Panc1 (cell line): Measurements from ENCODE around the gene STEAP1B. TPM values are rescaled to one million over a fixed set of nuclear protein-coding genes. Genes with fewer than 3 reads are reported as not detected.

Experiments
- ATAC-seq: fragments of 200-7000 bp; cut with Tn5 transposase; 2 replicates; pipeline ENCODE4 v1.9.1; 2020; ENCODE audit warnings: mild to moderate bottlenecking, moderate library complexity
- BruUV-seq: library from RNA; stranded (reverse); fragments of 400-500 nt; replicated peaks from 2 replicates; lab custom pipeline; 2021; lab: Mats Ljungman, UMichigan
- CTCF ChIA-PET: fragments of 300-600 bp; sonication (Branson Sonifier 250); formaldehyde crosslinking; loops from one replicate; lab custom pipeline; 2022; ENCODE audit warnings: antibody characterized with exemption; lab: Charles Lee
- POLR2A ChIA-PET: fragments of 300-600 bp; sonication (Branson Sonifier 250); formaldehyde crosslinking; loops from one replicate; lab custom pipeline; 2022; ENCODE audit warnings: antibody characterized with exemption; lab: Charles Lee
- DNase-seq: peaks from one replicate; pipeline ENCODE4 v3.0.0-alpha.2; 2010; ENCODE audit warnings: low read depth, low spot score
- H3K27ac ChIP-seq: 2 replicates; pipeline ENCODE4 v1.5.1; 2011; ENCODE audit warnings: mild to moderate bottlenecking, low read length, inconsistent platforms
- H3K27me3 ChIP-seq: fragments of 200-500 bp; sonication (Bioruptor generic); 2 replicates; pipeline ENCODE4 v1.6.0; 2014; ENCODE audit warnings: low read length, inconsistent platforms; ENCODE audit not compliant: control insufficient read depth, insufficient read depth
- H3K36me3 ChIP-seq: fragments of 200-500 bp; sonication (Bioruptor generic); 2 replicates; pipeline ENCODE4 v1.5.1; 2014; ENCODE audit warnings: inconsistent platforms, mild to moderate bottlenecking, low read length, moderate library complexity; ENCODE audit not compliant: control insufficient read depth, insufficient read depth
- H3K4me1 ChIP-seq: 2 replicates; pipeline ENCODE4 v1.5.1; 2011; ENCODE audit warnings: inconsistent platforms, mild to moderate bottlenecking, low read length, moderate library complexity; ENCODE audit not compliant: control insufficient read depth, insufficient read depth
- H3K4me3 ChIP-seq, 2 experiments: 2 replicates each; pipeline ENCODE4 v1.5.1; 2011 to 2012; ENCODE audit warnings: low read depth in 2 of 2, low read length in 2 of 2, mild to moderate bottlenecking in 2 of 2, inconsistent platforms in 1 of 2, moderate library complexity in 1 of 2
- H3K9me3 ChIP-seq: fragments of 200-500 bp; sonication (Bioruptor generic); 2 replicates; pipeline ENCODE4 v1.5.1; 2014; ENCODE audit warnings: low read depth, mild to moderate bottlenecking, inconsistent platforms, low read length, moderate library complexity; ENCODE audit not compliant: control insufficient read depth, insufficient read depth
- CTCF ChIP-seq: fragments of 450-650 bp; IDR thresholded peaks from 2 replicates; pipeline ENCODE4 v1.5.1; 2017; ENCODE audit warnings: mild to moderate bottlenecking
- POLR2AphosphoS5 ChIP-seq: IDR thresholded peaks from 2 replicates; pipeline ENCODE4 v1.6.1; 2012; ENCODE audit warnings: mild to moderate bottlenecking, low read depth, low read length, moderate library complexity
- REST ChIP-seq, 2 experiments: IDR thresholded peaks; 2 replicates each; pipeline ENCODE4 v1.6.1; 2011 to 2012; ENCODE audit warnings: low read depth in 2 of 2, control low read depth in 1 of 2, low read length in 1 of 2, mild to moderate bottlenecking in 1 of 2, moderate library complexity in 1 of 2; ENCODE audit not compliant: insufficient read depth in 1 of 2
- SIN3A ChIP-seq: IDR thresholded peaks from 2 replicates; pipeline ENCODE4 v1.6.1; 2012; ENCODE audit warnings: low read depth, mild to moderate bottlenecking, low read length, moderate library complexity, borderline replicate concordance; ENCODE audit not compliant: insufficient read depth
- TCF7L2 ChIP-seq: IDR thresholded peaks from 2 replicates; pipeline ENCODE4 v1.6.1; 2011; ENCODE audit warnings: mild to moderate bottlenecking, low read depth, low read length, inconsistent platforms
- in situ Hi-C: cut with HindIII; loops from 2 replicates; pipeline ENCODE4 v1.10.0; 2016; ENCODE audit warnings: low sequenced_read_pairs, low pct_unique_long_range_greater_than_20kb
- intact Hi-C: fragments of 100-400 bp; cut with micrococcal nuclease; formaldehyde crosslinking; loops from one replicate; pipeline ENCODE4 v1.10.0; 2022; ENCODE audit not compliant: unreplicated experiment
- total RNA-seq: library from RNA; stranded (reverse); gene quantifications from one replicate; pipeline ENCODE4 v1.2.1, GENCODE V29; 2021; ENCODE audit not compliant: unreplicated experiment

The STEAP1B gene
- total RNA-seq, 1 experiment from 2014 or later = 3.3 TPM

GRCh38 chr7:22420008-22420407, 80.0 kb downstream of the STEAP1B start:
- no peak overlapping the region for H3K27ac ChIP-seq
- BruUV-seq = no TSS peak
- H3K27me3 ChIP-seq = no peaks in the 10 kb centered on the region
- TF ChIP-seq CTCF = no peak
- no peak for TF ChIP-seq SIN3A
- no peak for TF ChIP-seq REST (IDR thresholded peaks at IDR 0.05; ENCODE audit: insufficient read depth in 1 of 2, low read depth in 2 of 2, low read length in 1 of 2)
- no peak for TF ChIP-seq TCF7L2
- no peak overlapping the region for H3K4me3 ChIP-seq
- DNase-seq = no peak
- intact Hi-C loops = no loop called here
- no peaks in the 10 kb centered on the region for H3K36me3 ChIP-seq
- H3K9me3 ChIP-seq = no peaks in the 10 kb centered on the region
- no peaks in the 10 kb centered on the region for H3K4me1 ChIP-seq
- ChIA-PET POLR2A (no interaction called here), CTCF (no interaction called here)
- in situ Hi-C loops = no loop called here
- ATAC-seq = no peak

GRCh38 chr7:22419488-22419887, 80.5 kb downstream of the STEAP1B start:
- TF ChIP-seq POLR2AphosphoS5 = no peak
- TF ChIP-seq CTCF = no peak
- TF ChIP-seq REST (IDR thresholded peaks at IDR 0.05; ENCODE audit: insufficient read depth in 1 of 2, low read depth in 2 of 2, low read length in 1 of 2) = no peak
- no peak for TF ChIP-seq TCF7L2
- TF ChIP-seq SIN3A = no peak
- H3K27me3 ChIP-seq = no peaks in the 10 kb centered on the region
- ATAC-seq = no peak
- H3K4me1 ChIP-seq = no peaks in the 10 kb centered on the region
- no peak for DNase-seq
- POLR2A ChIA-PET = no interaction called here
- intact Hi-C loops (no loop called here), in situ Hi-C loops (no loop called here)
- CTCF ChIA-PET = no interaction called here
- no peaks in the 10 kb centered on the region for H3K9me3 ChIP-seq
- BruUV-seq = no TSS peak
- no peaks in the 10 kb centered on the region for H3K36me3 ChIP-seq
- H3K4me3 ChIP-seq = no peak overlapping the region
- no peak overlapping the region for H3K27ac ChIP-seq
